Osteocyte (in vitro differentiated cells): ENCODE results near the gene CDH6. TPM values are rescaled to one million over a fixed set of nuclear protein-coding genes. Genes with fewer than 3 reads are reported as not detected.

Experiments used
- DNase-seq: peaks from one replicate; pipeline ENCODE4 v3.0.0; 2021; ENCODE audit warnings: mixed read lengths; ENCODE audit not compliant: unreplicated experiment; ENCODE audit errors: extremely low spot score
- H3K27ac Mint-ChIP-seq: one replicate; pipeline ENCODE4 v1.8.0; 2021; ENCODE audit warnings: mild to moderate bottlenecking, mixed read lengths; ENCODE audit not compliant: unreplicated experiment
- H3K27me3 Mint-ChIP-seq: one replicate; pipeline ENCODE4 v1.8.0; 2021; ENCODE audit warnings: mixed read lengths; ENCODE audit not compliant: unreplicated experiment
- H3K36me3 Mint-ChIP-seq: one replicate; pipeline ENCODE4 v1.8.0; 2021; ENCODE audit warnings: mixed read lengths; ENCODE audit not compliant: unreplicated experiment
- H3K4me1 Mint-ChIP-seq: one replicate; pipeline ENCODE4 v1.8.0; 2021; ENCODE audit warnings: mixed read lengths; ENCODE audit not compliant: unreplicated experiment
- H3K4me3 Mint-ChIP-seq: one replicate; pipeline ENCODE4 v1.8.0; 2021; ENCODE audit warnings: mild to moderate bottlenecking, moderate library complexity, mixed read lengths; ENCODE audit not compliant: unreplicated experiment
- H3K9me3 Mint-ChIP-seq: one replicate; pipeline ENCODE4 v1.8.0; 2021; ENCODE audit warnings: mixed read lengths; ENCODE audit not compliant: unreplicated experiment
- total RNA-seq: library from RNA; stranded (reverse); gene quantifications from 2 replicates; pipeline ENCODE4 v1.2.1, GENCODE V29; 2021
- TF ChIP-seq, protein P1 (sequence below): fragments of 200-600 bp; sonication (generic); IDR thresholded peaks from 2 replicates; pipeline ENCODE4 v1.5.0; 2021; ENCODE audit warnings: antibody characterized with exemption, mild to moderate bottlenecking, moderate library complexity

CDH6 gene
- total RNA-seq, 1 donor from 2014 or later, result 792 TPM

DNA sequence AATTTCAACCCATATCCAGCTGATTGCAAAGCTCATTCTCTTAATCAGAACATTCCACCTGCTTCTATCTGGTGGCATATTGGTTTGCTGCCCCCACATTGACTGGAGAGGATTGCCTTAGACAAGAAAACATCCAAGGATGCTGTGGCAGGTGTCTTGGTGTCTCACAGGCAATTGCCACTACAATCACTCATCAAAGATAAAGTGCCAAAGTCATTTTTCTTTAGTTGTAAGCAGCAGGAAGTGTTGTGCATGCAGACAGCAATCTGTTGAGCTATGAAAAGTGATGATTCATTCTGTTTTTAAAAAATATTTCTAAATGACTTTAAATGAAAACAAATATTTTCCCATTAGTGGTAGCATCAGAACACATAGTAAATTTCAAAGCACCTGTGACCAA is 53.9 kb downstream of the CDH6 start:
- no peak overlapping the region for H3K4me3 Mint-ChIP-seq
- H3K27me3 Mint-ChIP-seq, result no peaks in the 10 kb centered on the region
- TF ChIP-seq, protein P1, sequence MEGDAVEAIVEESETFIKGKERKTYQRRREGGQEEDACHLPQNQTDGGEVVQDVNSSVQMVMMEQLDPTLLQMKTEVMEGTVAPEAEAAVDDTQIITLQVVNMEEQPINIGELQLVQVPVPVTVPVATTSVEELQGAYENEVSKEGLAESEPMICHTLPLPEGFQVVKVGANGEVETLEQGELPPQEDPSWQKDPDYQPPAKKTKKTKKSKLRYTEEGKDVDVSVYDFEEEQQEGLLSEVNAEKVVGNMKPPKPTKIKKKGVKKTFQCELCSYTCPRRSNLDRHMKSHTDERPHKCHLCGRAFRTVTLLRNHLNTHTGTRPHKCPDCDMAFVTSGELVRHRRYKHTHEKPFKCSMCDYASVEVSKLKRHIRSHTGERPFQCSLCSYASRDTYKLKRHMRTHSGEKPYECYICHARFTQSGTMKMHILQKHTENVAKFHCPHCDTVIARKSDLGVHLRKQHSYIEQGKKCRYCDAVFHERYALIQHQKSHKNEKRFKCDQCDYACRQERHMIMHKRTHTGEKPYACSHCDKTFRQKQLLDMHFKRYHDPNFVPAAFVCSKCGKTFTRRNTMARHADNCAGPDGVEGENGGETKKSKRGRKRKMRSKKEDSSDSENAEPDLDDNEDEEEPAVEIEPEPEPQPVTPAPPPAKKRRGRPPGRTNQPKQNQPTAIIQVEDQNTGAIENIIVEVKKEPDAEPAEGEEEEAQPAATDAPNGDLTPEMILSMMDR, result no peak
- no peaks in the 10 kb centered on the region for H3K9me3 Mint-ChIP-seq
- peaks cover 64% of the 10 kb centered on the region for H3K4me1 Mint-ChIP-seq
- H3K27ac Mint-ChIP-seq, result peak overlapping the region; percentile 37
- no peak for DNase-seq
- peaks cover 71% of the 10 kb centered on the region for H3K36me3 Mint-ChIP-seq

DNA sequence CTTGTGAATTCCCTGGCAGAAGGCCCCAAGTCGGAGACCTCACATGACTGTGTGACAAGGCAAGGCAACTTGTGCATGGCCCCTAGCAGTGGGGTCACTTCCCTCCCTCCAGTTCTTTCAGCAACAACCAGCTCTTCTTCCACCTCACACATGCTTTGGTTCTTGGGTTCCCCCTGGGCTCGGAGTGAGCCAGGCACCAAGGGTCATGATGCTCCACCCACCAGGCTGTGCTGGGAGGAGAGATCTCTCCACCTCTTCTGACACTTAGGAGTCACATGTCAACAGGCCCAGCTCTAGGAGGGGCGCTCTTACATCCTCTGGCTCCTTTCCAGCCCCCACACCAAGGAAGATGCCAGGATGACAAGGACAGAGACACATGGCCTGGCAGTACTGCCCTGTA is 56.7 kb downstream of the CDH6 start:
- no peak overlapping the region for H3K4me3 Mint-ChIP-seq
- peaks cover 73% of the 10 kb centered on the region for H3K36me3 Mint-ChIP-seq
- TF ChIP-seq, protein P1, result no peak
- H3K27me3 Mint-ChIP-seq, result no peaks in the 10 kb centered on the region
- peaks cover 55% of the 10 kb centered on the region for H3K4me1 Mint-ChIP-seq
- H3K9me3 Mint-ChIP-seq, result no peaks in the 10 kb centered on the region
- H3K27ac Mint-ChIP-seq, result peak overlapping the region; percentile 74
- DNase-seq, result no peak

DNA sequence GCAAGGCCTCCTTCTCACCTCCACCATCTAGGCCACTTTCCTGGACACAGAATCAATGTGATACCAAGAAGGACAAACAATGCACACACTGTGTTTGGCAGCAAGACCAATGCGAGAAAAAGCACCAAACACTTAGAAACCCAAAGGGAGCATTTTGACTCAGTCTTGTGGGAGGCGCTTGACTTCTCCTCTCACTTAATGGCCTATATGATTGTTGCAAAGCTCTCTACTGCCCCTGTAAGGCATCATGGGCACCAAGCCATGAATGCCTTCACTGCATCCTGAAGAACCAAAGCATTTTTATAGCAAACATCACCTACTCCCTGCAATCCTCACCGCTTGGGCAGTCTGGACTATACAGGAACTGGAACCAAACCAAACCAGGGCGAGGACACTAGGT is 57.5 kb downstream of the CDH6 start:
- Mint-ChIP-seq H3K36me3 (peaks cover 74% of the 10 kb centered on the region), H3K27me3 (no peaks in the 10 kb centered on the region), H3K9me3 (no peaks in the 10 kb centered on the region), H3K27ac (no peak overlapping the region), H3K4me3 (no peak overlapping the region), H3K4me1 (peaks cover 49% of the 10 kb centered on the region)
- no peak for DNase-seq
- TF ChIP-seq, protein P1, result no peak

DNA sequence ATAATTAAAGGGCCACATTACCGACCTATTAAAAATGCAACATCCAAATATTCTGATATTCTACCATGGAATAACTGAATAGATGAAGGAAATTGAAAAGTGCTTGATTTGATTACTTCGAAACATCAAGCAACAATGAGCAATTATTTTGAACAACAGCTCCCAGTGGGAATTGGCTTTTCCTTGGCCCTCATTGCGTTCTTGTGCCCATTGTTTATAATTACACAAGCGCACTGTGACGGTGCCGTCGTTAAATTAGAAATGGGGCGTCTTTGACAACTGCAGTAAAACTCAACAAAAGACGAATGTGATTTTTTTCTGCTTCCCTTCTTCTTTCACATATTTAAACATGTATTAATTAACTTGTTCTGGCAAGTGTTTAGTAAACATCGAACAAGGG is 61.6 kb downstream of the CDH6 start:
- Mint-ChIP-seq H3K27ac (no peak overlapping the region), H3K27me3 (no peaks in the 10 kb centered on the region), H3K9me3 (no peaks in the 10 kb centered on the region), H3K4me1 (peaks cover 29% of the 10 kb centered on the region), H3K36me3 (peaks cover 80% of the 10 kb centered on the region), H3K4me3 (no peak overlapping the region)
- TF ChIP-seq, protein P1, result no peak
- no peak for DNase-seq

DNA sequence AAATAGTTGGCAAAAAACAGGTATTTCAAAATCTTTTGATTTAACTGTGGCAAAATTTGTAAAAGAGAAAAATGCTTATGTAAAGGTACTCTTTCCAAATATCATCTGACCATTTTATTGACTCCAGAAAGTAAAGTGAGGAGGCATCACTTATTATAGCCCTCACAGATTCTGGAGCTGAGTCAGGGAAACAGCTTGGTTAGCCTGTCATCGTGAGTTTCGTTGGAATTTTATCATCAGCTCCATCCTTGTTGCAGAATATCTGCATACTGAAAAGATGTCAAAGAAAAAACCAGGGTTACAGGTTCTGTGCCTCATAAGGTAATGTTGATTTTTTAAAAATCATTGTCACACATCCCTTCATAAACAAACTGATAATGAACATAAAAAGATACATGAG is 74.8 kb downstream of the CDH6 start:
- Mint-ChIP-seq H3K27ac (peak overlapping the region; percentile 52), H3K4me3 (no peak overlapping the region), H3K9me3 (no peaks in the 10 kb centered on the region), H3K27me3 (no peaks in the 10 kb centered on the region), H3K36me3 (peaks cover 52% of the 10 kb centered on the region), H3K4me1 (peaks cover 35% of the 10 kb centered on the region)
- TF ChIP-seq, protein P1, result no peak
- DNase-seq, result no peak
